ENCODE measurements around the gene TNS3. TPM values are rescaled to one million over a fixed set of nuclear protein-coding genes. Genes with fewer than 3 reads are reported as not detected.
A peak's percentile ranks its signal among the peaks of the same experiment; 100 is the strongest.

TNS3 gene
- total and polyA plus RNA-seq, 2 of the 13 experiments (the other 11 are each of a cell fraction or from before 2014, with no cell fraction given): 52.9 to 55.7 TPM

DNA sequence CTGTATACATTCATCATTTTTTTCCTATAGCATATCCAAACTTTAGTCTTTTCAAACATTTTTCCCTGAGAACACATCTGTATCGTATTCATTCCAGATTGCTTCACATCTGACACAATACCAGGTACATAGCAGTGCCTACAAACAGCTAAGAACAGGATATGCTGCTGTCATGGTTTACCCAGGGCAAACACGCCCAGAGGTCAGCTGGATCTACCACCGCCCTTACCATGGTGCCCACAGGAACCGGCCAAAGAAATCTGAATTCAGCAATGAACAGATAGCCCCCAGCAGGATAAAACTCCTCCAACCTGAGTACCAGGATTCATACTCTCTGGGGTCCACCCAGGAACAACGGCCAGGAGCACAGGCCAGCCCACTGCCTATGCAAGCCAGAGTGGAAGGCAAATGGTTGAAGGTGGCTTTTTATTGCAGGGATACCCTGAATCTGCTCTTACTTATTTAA is 43.0 kb downstream of the TNS3 start (continued):
- TF ChIP-seq PPARG (CRISPR knock-in tag; conservative IDR thresholded peaks at IDR 0.05) (peak; percentile 66), ZNF713 (CRISPR knock-in tag; IDR thresholded peaks at IDR 0.05) (no peak), FOXO4 (CRISPR knock-in tag; conservative IDR thresholded peaks at IDR 0.05) (no peak), ZNF691 (CRISPR knock-in tag; IDR thresholded peaks at IDR 0.05; ENCODE audit: borderline replicate concordance, low read depth) (no peak; the same call in 1 of the 2 replicates), ZBTB1 (CRISPR knock-in tag; IDR thresholded peaks at IDR 0.05; ENCODE audit: borderline replicate concordance) (no peak), ZNF572 (CRISPR knock-in tag; IDR thresholded peaks at IDR 0.05) (no peak), MIXL1 (CRISPR knock-in tag; IDR thresholded peaks at IDR 0.05) (0 out of 2 replicates have a peak, but pooled peaks have one; percentile 48), NCOA2 (CRISPR knock-in tag; IDR thresholded peaks at IDR 0.05) (peak; percentile 68; the same call in 1 of the 2 replicates), DDIT3 (CRISPR knock-in tag; IDR thresholded peaks at IDR 0.05) (no peak), NFATC3 (CRISPR knock-in tag; IDR thresholded peaks at IDR 0.05) (no peak), ZNF607 (CRISPR knock-in tag; IDR thresholded peaks at IDR 0.05; ENCODE audit: borderline replicate concordance) (no peak), TBX2 (CRISPR knock-in tag; IDR thresholded peaks at IDR 0.05; ENCODE audit: borderline replicate concordance) (peak; percentile 40; the same call in 1 of the 2 replicates), ETV6 (CRISPR knock-in tag; conservative IDR thresholded peaks at IDR 0.05) (no peak), DR1 (CRISPR knock-in tag; IDR thresholded peaks at IDR 0.05) (no peak), JDP2 (CRISPR knock-in tag; IDR thresholded peaks at IDR 0.05; ENCODE audit: borderline replicate concordance) (no peak), SNAPC2 (CRISPR knock-in tag; IDR thresholded peaks at IDR 0.05) (0 out of 2 replicates have a peak, but pooled peaks have one; percentile 24), GPN1 (CRISPR knock-in tag; IDR thresholded peaks at IDR 0.05; ENCODE audit: borderline replicate concordance) (no peak), SUZ12 (IDR thresholded peaks at IDR 0.05; ENCODE audit: low read depth, low read length) (no peak), ERF (CRISPR knock-in tag; IDR thresholded peaks at IDR 0.05) (peak; percentile 70; the same call in 1 of the 2 replicates), YY1 (IDR thresholded peaks at IDR 0.05; ENCODE audit: insufficient read depth, insufficient replicate concordance, low read depth, low read length) (no peak), ZFP90 (CRISPR knock-in tag; IDR thresholded peaks at IDR 0.05; ENCODE audit: borderline replicate concordance) (no peak), ZSCAN12 (CRISPR knock-in tag; IDR thresholded peaks at IDR 0.05) (no peak), ZNF251 (CRISPR knock-in tag; IDR thresholded peaks at IDR 0.05) (no peak), HMGA1 (CRISPR knock-in tag; conservative IDR thresholded peaks at IDR 0.05) (no peak)
- TF ChIP-seq, protein P1, sequence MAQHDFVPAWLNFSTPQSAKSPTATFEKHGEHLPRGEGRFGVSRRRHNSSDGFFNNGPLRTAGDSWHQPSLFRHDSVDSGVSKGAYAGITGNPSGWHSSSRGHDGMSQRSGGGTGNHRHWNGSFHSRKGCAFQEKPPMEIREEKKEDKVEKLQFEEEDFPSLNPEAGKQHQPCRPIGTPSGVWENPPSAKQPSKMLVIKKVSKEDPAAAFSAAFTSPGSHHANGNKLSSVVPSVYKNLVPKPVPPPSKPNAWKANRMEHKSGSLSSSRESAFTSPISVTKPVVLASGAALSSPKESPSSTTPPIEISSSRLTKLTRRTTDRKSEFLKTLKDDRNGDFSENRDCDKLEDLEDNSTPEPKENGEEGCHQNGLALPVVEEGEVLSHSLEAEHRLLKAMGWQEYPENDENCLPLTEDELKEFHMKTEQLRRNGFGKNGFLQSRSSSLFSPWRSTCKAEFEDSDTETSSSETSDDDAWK (CRISPR knock-in tag; IDR thresholded peaks at IDR 0.05): no peak
- TF ChIP-seq, protein P2, sequence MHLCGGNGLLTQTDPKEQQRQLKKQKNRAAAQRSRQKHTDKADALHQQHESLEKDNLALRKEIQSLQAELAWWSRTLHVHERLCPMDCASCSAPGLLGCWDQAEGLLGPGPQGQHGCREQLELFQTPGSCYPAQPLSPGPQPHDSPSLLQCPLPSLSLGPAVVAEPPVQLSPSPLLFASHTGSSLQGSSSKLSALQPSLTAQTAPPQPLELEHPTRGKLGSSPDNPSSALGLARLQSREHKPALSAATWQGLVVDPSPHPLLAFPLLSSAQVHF (CRISPR knock-in tag; IDR thresholded peaks at IDR 0.05): no peak
- TF ChIP-seq, protein P3, sequence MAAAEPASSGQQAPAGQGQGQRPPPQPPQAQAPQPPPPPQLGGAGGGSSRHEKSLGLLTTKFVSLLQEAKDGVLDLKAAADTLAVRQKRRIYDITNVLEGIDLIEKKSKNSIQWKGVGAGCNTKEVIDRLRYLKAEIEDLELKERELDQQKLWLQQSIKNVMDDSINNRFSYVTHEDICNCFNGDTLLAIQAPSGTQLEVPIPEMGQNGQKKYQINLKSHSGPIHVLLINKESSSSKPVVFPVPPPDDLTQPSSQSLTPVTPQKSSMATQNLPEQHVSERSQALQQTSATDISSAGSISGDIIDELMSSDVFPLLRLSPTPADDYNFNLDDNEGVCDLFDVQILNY (CRISPR knock-in tag; conservative IDR thresholded peaks at IDR 0.05): no peak

All from HepG2 (cell line).